ENCODE results near the gene SYT17.

SYT17 gene

DNA sequence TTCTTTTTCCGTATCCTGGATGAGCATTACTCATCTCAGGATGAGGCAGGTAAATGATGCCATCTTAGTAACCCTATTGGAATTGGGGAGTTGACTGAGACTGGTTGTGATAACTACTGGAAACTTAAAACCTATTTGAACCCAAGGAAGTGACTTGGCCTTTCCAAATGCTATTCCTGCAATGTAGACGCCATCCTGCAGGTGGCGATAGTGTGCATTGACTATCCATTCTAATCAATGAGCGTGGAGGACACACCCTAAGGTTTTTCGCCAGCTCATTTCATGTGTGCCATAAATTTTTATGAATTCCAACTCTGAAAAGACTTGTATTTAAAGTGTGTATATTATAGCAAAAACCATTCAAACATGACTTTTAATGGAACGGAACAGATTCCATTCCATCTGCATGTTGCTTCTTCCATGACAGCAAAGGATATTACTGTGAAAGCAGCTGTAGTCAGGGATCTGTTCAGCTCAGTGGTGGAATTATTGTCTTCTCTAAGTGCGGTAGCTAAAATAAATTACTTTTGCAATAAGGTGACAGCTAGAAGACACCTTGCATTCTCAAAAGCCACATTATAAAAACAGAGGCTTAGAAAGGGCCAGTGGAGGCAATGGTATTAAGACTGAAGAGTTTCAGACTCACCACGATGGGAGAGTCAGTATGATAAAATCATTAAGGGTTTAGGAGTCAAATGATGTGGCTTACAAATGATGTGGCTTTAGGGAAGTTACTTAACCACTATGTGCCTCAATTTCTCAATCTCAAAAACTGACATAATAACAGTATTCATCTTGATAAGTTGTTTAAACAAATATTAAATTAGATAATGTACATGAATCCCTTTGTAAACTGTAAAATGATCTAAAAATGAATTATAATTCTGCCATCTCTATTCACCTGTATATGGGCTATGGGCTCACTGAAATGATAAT lies 55.5 kb downstream of the SYT17 start:
- no peak for DNase-seq

DNA sequence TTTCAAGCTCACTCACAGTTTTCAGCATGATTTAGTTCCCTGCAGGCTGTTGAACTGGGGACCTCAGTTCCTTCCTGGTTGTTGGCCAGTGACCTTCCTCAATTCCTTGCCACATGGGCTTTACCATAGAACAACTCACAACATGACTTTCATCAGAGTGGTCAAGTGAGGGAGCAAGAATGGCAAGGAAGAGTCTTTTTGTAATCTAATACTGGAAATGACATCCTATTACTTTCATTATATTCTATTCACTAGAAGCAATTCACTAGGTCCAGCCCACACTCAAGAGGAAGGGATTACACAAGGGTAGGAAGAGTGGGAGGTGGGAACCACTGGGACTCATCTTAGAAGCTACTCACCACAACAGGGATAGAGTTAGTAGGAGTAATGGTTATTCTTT lies 57.6 kb downstream of the SYT17 start:
- no peak for DNase-seq

DNA sequence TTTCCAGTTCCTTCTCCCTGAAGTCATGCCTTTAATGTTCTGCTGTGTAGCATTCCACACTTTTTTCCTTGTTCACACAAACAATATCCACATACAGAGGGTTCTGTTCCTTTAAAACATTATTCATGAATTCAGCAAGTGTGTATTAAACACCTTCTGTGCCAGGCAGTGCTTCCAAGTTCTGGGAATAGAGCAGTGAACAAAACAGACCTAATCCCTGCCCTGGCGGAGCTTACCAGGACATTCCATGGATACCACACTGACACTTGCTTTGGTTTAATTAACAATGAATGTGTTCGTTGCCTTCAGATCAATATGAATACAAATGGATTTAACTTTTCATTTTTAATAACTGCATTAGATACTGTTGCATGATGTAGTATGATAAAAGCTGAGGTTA lies 59.6 kb downstream of the SYT17 start:
- no peak for DNase-seq

DNA sequence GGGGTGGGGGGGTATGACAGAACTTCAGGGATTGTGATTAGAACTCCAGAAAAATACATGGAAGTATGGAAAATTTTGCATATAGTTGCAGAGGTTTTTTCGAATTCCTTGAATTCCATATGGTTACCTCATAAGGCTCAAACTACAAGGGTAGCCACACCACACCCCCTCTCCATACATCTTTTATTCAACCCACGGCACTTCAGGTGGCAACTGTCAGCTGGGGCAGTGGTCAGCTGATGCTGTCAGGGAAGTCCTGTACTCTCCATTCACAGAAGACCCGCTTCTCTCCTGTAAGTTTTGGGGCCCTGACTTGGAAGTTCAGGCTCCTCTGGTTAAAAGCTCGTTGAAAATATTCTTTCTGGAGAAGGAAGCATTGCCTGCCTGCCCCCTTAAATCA lies 60.0 kb downstream of the SYT17 start:
- DNase-seq = no peak

DNA sequence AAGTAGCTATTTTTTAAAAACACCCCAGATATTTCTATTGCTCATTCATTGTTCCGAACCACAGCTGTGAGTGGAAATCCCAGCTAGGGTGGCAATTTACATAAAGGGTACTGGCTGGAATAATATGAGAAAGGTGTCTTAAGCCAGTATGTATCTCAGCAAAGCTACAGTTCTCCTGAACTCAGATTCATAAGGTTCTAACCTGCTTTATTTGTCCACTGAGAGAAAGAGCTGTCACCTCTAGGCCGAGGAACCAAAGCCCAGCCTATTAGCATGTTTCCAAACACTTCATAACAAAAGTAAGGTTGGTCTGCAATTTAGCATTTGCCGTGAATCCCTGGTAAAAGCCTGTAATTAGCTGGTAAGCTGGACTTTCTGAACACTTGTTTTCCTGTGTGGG lies 60.5 kb downstream of the SYT17 start:
- DNase-seq = no peak

DNA sequence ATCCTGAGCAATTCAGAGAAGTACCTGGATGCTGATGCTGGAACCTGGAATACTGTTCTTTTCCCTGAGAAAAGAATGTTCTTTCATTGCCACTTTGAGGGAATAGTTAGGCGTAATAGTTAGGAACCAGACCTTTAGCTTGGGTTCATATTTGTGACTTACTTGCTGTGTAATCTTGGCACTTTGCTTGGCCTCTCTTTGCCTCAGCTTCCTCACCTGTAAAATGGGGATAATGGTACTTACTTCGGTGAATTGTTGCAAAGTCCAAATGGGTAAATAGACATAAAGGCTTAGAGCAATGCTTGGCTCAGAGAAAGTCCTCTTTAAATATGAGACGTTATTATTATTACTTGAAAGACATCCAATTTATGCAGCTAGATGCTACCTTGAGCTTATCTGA lies 62.5 kb downstream of the SYT17 start:
- DNase-seq = no peak

DNA sequence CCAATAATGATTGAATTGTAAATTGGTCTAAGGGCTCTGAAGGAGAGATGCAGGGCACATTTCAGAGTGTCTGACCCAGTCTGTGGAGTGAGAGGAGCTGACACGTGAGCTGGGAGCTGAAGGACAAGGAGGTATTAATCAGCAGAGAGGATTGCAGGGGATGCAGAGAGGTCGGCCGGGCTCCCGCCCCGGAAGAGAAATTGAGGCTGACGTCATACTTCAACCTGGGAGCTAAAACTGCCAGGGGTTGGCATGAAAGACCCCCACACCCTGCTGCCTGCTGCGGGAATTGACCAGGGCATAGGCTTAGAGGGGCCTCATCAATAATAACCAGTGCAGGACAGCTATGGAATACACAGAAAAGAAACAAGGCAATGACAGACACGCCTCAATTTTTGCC lies 63.8 kb downstream of the SYT17 start:
- DNase-seq = no peak

DNA sequence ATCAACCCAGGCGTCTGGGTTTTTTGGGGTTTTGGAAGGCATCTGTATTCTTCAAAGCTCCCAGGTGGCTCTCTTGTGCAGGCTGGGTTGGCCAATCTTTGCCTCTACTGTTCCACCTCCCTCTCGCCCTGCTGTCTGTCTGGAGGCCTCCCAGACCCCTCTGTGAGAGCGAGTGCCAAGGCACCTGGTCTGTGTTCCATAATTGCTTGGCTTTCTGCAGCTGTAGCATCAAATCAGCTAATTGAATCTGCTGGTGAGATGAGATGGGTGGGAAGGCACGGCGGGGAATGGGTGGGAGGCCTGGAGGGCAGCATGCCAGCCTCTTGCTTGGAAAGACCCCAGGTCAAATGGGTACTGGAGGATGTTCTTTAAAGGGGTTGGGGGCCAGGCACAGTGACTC lies 64.9 kb downstream of the SYT17 start:
- DNase-seq = no peak

DNA sequence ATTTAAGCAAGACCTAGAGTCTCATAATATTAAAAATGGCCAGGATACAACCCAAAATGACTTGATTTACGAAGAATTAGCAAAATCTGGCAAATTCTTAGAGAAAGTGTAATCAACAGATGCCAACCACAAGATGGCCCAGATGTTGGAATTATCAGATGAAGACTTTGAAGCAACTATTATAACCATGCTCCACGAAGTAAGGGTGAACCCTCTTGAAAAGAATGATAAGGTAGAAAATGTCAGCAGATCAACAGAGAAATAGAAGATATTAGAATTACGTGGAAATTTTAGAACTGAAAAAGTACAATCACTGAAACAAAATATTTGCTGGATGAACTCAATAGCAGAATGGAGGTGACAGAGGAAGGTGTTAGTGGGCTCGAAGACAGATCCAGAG lies 67.4 kb downstream of the SYT17 start:
- DNase-seq = no peak

DNA sequence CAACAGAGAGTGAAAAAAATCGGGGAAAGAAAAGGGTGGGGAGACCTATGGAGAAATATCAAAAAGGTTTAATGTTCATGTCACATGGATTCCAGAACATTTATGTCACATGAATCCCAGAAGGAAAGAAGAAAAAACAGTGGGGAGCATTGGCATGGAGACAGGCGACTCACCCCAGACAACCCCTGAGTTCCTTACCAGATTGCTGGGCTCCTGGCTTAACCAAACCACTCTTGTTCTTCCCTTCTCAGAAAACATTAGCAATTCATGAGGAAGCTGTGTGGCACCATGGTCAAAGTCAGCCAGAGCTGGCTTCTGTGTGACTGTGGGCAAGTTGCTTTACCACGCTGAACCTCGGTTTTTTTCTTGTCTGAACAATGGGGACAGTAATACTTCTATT lies 67.8 kb downstream of the SYT17 start:
- no peak for DNase-seq

DNA sequence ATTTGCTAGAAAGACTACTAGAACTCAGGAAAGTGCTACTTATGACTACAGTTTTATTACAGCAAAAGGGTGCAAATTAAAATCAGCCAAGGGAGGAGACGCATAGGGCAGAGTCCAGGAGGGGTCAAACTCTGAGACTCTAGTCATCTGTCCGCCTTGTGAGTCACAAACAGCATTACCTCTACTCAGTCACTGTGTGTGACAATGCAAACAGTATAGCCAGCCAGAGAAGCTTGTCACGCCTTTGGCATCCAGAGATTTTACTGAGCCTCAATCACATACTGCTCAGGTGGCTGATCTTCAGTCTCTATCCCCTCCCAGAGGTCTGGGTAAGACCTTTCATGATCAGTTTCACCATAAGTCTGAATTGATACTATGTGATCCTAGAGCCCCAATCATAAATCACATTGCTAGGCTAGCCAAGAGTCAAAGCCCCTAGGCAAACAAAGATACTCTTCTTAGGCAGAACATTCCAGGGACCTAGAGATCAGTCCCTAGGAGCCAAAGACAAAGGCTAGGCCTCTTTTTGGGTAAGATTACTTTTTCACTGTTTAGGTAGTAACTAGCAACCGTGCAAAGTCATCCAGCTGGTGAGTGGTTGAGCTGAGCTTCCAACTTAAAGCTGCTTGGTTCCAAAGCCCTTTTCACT lies 68.6 kb downstream of the SYT17 start:
- DNase-seq = no peak

DNA sequence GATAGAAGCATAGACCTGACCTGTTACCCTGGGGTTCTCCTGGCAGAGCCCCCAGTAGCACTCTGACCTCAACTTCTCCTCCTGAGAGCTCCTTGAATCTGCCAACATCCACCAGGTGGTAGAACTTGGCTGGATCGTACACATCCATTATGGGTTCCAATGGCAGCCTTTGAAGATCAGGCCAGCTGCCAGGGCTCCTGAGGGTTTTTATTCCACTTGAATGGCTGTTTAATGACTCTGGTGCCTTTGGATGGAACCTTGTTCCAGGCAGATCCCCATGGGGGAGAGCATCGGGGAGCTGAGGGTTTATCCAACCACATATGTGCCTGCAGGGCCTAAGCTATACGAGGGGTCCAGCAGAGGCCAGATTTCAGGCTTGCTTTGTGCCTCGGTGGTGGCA lies 70.4 kb downstream of the SYT17 start:
- peak; percentile 73 for DNase-seq

DNA sequence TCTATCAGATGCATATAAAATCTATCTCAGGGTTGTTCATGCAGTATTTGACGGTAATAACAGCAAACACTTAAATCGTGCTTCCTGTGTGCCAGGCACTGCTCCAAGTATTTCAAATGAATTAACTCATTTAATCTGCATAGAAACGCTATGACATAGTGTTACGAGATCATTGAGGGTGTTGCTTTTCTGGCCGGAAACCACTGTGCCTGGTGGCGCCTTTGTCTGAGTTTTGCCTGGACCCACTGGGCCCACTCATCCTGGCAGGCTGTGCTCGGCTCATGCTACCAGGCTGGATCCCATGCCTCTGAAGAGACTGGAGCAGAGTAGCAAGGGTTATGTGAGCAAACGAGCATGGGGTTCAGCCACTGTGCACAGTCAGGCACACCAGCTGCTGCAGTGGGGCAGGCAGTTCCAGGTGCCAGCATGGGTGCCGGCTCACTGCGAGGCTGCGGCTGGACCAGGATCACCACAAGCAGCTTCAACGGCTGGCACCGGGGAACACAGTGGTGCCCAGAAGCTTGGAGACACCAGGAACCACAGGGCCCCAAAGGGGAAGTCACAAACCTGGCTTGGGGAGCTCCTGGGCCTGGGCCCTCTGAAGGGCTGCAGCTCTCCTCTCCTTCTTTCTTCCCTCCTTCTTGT lies 71.6 kb downstream of the SYT17 start:
- DNase-seq = no peak

DNA sequence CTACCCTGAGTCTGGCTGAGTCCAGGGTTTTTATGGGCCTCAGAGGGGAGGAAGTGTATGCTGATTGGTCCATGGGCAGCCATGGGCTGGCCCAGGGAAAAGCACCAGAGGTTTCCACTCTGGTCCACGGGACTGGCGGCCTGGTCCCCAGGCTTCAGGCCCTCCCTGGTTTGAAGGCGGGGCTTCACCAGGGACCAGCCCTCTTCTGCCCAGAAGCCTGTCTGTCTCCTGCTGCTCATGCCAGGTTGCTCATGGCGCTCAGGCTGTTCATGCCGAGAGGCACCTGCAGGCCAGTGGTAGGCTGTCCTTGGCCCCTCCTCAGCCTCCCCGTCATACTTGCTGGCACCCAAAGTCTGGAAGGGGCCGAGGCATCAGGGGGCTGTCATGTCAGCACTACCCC lies 72.5 kb downstream of the SYT17 start:
- no peak for DNase-seq

DNA sequence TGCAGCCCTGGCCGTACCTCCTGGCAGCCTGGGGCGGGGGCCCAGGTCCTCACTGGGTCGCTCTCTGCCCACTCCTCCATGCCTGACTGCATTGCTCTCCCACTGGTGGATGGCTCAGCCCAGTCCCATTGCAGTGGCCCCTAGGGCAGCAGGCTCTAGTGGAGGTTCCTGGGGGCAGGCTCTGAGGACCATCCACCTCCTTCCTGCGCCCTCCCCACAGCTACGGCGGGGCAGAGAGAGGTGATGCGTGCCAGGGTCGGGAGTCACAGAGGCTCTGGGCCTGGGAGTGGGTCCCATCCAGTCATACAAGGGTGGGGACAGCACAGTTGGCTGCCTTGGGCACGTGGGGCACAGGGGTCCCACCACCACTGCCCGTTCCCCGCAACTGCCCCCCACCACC lies 73.5 kb downstream of the SYT17 start:
- no peak for DNase-seq

DNA sequence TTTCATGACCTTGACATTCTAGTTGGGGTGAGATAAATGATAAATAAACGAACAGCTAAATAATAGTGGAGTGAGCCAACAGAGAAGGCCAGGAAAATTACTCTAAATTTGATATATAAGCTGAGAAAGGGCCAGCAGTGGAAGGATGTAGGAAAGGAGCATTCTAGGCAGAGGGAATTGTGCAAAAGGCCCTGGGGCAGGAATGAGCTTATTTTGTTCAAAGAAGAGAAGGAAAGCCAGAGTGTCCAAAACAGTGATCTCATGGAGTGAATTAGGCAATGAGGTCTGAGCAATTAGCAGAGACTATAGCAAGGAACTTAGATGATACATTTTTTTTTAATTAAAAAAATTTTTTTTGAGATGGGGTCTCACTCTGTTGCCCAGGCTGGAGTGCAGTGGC lies 74.1 kb downstream of the SYT17 start:
- no peak for DNase-seq

DNA sequence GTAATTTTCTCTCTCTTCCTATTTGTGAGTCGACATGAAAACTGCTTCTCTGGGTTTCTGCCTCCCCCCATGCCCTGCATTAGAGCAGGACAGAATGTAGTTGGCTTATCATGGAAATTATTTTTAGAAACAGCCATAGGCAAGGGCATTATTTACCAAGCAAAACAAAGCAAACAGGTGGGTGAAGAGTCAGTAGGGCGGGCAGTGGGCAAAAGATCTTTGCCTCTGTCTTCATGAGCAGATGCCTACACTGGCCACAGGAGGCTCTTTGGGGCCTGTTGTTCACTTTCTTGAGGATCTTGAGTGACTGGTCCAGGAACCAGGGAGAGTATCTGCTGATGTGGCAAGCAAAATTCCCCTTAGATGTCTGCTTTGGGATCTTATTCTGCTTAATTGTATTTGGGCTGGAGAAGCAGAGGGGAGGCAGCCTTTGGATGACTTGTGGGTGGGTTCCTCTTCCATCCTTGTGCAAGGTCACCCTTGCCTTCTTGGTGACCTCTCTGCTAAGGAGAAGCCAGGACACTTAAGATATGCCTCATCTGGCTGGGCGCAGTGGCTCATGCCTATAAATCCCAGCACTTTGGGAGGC lies 75.0 kb downstream of the SYT17 start:
- DNase-seq = no peak

DNA sequence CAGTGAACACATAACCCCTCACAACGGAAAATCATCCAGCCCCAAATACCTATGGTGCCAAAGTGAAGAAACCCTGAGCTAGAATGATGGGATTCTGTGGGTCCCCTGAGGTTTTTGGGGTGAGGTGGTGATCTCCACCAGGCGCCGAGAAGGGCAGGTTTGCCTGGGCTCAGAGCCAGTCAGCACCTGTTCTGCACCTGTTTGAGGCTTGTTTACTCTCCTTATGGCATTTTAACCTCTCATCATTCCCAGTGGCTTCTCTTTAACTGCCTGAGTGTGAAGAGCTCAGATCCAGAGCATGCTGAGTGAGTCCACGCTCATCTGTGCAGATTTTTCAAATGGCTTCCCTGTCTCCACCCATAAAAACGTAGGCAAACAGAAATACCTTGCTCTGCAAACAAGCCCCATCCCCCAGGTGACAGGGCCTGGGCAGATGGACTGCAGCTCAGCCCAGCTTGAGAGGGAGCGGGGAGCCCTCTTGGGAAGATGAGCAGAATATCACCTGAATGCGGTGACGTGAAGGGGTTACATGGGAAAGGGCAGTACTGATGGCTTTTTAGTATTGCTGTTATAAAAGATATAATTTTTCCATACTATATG lies 77.4 kb downstream of the SYT17 start:
- peak; percentile 97 for DNase-seq

DNA sequence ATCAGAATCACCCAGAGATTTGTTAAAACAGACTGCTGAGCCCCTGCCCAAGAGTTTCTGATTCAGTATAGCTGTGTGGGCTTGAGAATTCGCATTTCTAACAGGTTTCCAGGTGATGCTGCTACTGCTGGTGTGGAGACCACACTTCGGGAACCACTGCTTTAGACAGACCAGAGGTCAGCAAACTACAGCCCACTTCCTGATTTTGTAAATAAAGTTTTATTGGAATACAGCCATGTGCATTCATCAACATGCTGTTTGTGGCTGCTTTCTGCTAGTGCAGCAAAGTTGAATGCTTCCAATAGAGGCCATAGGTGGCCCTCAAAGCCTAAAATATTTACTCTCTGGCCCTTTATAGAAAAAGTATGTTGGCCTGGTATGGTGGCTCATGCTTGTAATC lies 84.9 kb downstream of the SYT17 start:
- no peak for DNase-seq

DNA sequence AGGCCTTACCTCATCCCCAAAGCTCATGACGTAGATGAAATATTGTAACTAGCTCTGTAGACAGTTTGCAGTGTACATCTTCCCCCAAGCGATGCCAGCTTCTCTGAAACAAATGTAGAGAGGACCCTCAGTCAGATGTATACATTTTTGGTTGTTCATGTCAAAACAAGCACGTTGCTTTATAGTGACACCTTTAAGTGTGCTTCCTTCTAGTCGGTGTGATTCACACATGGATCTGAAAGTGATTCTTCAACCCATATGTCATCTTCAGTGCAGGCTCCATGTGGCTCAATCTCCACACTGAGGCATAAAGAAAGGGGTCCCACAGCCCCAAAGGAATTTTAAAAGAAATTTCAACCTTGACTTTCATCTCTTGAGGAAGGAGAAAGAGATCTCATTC lies 86.6 kb downstream of the SYT17 start:
- no peak for DNase-seq

DNA sequence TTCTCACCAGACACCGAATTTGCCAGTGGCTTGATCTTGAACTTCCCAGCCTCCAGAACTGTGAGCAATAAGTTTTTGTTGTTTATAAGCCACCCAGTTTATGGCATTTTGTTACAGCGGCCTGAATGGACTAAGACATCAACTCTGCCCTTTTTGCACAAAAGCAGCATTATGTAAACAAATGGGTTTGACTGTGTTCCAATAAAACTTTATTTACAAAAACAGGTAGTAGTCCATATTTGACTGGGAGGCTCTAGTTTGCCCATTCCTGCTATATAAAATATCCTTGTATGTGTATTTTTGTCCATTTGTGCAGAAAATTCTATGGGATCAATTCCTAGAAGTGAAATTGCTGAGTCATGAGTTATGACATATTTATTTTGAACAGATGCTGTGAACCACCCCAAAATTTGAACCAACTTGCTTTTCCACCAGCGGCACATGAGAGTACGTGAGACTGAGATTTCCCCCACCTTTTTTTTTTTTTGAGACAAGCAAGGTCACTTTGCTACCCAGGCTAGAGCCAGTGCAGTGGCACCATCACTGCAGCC lies 96.2 kb downstream of the SYT17 start:
- no peak for DNase-seq

DNA sequence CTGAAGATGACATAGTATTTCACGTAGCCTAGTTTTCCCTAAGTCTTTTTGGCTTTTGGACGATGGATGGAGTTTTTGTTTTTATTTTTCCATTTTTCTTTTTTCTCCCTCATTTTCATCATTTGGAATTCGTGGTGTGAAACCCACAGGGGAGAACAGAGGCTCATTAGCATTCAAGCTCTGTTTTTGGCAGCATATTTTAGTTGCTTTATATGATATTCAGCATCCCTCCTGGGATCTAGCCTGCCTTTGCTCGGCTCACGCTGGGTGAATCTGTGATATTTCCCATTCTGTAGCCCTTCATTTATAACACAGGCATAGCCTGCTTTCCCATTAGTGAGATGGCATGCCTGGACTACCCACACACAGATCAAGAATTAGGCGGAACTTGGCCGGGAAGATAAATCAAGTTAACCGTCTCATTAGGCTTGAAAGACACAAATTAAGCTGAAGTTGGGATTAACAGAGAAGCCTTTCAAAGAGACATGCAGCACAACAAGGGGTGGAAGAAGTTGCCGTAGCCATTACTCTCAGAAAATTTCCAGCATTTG lies 97.4 kb downstream of the SYT17 start:
- DNase-seq = no peak

DNA sequence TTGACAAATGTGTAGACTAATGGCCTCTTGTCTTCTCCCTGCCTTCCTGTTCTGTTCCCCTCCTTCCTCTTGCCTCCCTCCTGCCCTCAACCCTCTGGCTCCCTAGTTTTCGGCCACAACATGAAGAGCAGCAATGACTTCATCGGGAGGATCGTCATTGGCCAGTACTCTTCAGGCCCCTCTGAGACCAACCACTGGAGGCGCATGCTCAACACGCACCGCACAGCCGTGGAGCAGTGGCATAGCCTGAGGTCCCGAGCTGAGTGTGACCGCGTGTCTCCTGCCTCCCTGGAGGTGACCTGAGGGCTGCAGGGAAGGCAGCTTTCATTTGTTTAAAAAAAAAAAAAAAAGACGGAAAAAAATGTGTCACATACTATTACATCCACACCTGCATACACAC lies 98.7 kb downstream of the SYT17 start:
- no peak for DNase-seq
